HepG2 (cell line): Measurements from ENCODE around the gene RGS14. TPM values are rescaled to one million over a fixed set of nuclear protein-coding genes. Genes with fewer than 3 reads are reported as not detected.

Experiments used
- CEBPZ ChIP-seq: IDR thresholded peaks from 2 replicates; pipeline ENCODE4 v1.6.1; 2012; ENCODE audit warnings: low read length, improper control_type of control experiment
- E2F2 ChIP-seq: sonication (generic); formaldehyde crosslinking; IDR thresholded peaks from 2 replicates; pipeline ENCODE4 v1.4.0; 2020; ENCODE audit warnings: missing genetic modification reagents, borderline replicate concordance
- GATA4 ChIP-seq: sonication (generic); IDR thresholded peaks from 2 replicates; pipeline ENCODE4 v1.6.1; 2016; ENCODE audit warnings: antibody characterized with exemption, low read depth, borderline replicate concordance
- KLF12 ChIP-seq: sonication (generic); formaldehyde crosslinking; IDR thresholded peaks from 2 replicates; pipeline ENCODE4 v1.4.0; 2020; ENCODE audit warnings: missing genetic modification reagents, borderline replicate concordance
- KMT2A ChIP-seq: sonication (generic); formaldehyde crosslinking; IDR thresholded peaks from 2 replicates; pipeline ENCODE4 v1.4.0; 2020; ENCODE audit warnings: missing genetic modification reagents
- LBX2 ChIP-seq: sonication (generic); formaldehyde crosslinking; IDR thresholded peaks from 2 replicates; pipeline ENCODE4 v1.5.0; 2020; ENCODE audit warnings: missing genetic modification reagents, mild to moderate bottlenecking, borderline replicate concordance
- MAF1 ChIP-seq: sonication (generic); formaldehyde crosslinking; IDR thresholded peaks from 2 replicates; pipeline ENCODE4 v1.5.0; 2020; ENCODE audit warnings: missing genetic modification reagents, borderline replicate concordance
- NBN ChIP-seq: fragments of 450-650 bp; conservative IDR thresholded peaks from 2 replicates; pipeline ENCODE4 v1.6.1; 2017
- NFYB ChIP-seq: sonication (generic); formaldehyde crosslinking; IDR thresholded peaks from 2 replicates; pipeline ENCODE4 v1.4.0; 2020; ENCODE audit warnings: missing genetic modification reagents
- NR2F2 ChIP-seq: IDR thresholded peaks from 2 replicates; pipeline ENCODE4 v1.6.1; 2012; ENCODE audit warnings: low read depth, inconsistent platforms, borderline replicate concordance
- ONECUT2 ChIP-seq: sonication (generic); formaldehyde crosslinking; IDR thresholded peaks from 2 replicates; pipeline ENCODE4 v1.4.0; 2020; ENCODE audit warnings: missing genetic modification reagents
- PAWR ChIP-seq: sonication (generic); formaldehyde crosslinking; IDR thresholded peaks from 2 replicates; pipeline ENCODE4 v1.4.0; 2020; ENCODE audit warnings: missing genetic modification reagents, mild to moderate bottlenecking, borderline replicate concordance
- RBM22 ChIP-seq: fragments of 200-400 bp; formaldehyde crosslinking; optimal IDR thresholded peaks from 2 replicates; pipeline ENCODE3; 2017; ENCODE audit warnings: mild to moderate bottlenecking, low read length, moderate library complexity
- RNF2 ChIP-seq: fragments of 450-650 bp; conservative IDR thresholded peaks from 2 replicates; pipeline ENCODE4 v1.6.1; 2016; ENCODE audit warnings: low read depth
- SAP130 ChIP-seq: IDR thresholded peaks from 2 replicates; pipeline ENCODE4 v1.6.1; 2016; ENCODE audit warnings: low read depth
- SETDB1 ChIP-seq: sonication (generic); formaldehyde crosslinking; IDR thresholded peaks from 2 replicates; pipeline ENCODE4 v1.5.1; 2020; ENCODE audit warnings: missing genetic modification reagents, mild to moderate bottlenecking, borderline replicate concordance
- SRSF4 ChIP-seq: fragments of 200-400 bp; formaldehyde crosslinking; IDR thresholded peaks from one replicate; pipeline ENCODE4 v1.6.1; 2018; ENCODE audit warnings: mild to moderate bottlenecking, low read depth, low read length, moderate library complexity; ENCODE audit not compliant: poor library complexity, severe bottlenecking
- TFAP4 ChIP-seq: sonication (generic); IDR thresholded peaks from 2 replicates; pipeline ENCODE4 v1.6.1; 2016; ENCODE audit warnings: low read depth, borderline replicate concordance
- ZBTB1 ChIP-seq: sonication (generic); formaldehyde crosslinking; IDR thresholded peaks from 2 replicates; pipeline ENCODE4 v1.4.0; 2020; ENCODE audit warnings: missing genetic modification reagents, borderline replicate concordance
- ZBTB34 ChIP-seq: sonication (generic); formaldehyde crosslinking; IDR thresholded peaks from 2 replicates; pipeline ENCODE4 v1.8.0; 2022; ENCODE audit warnings: mild to moderate bottlenecking, missing genetic modification reagents
- ZKSCAN8 ChIP-seq: IDR thresholded peaks from 2 replicates; pipeline ENCODE4 v1.6.1; 2016; ENCODE audit warnings: borderline replicate concordance, missing genetic modification reagents, missing compliant biosample characterization
- ZNF207 ChIP-seq: fragments of 450-650 bp; IDR thresholded peaks from 2 replicates; pipeline ENCODE4 v1.6.1; 2016; ENCODE audit warnings: antibody characterized with exemption, borderline replicate concordance
- ZNF224 ChIP-seq: sonication (generic); formaldehyde crosslinking; IDR thresholded peaks from 2 replicates; pipeline ENCODE4 v1.5.0; 2020; ENCODE audit warnings: mild to moderate bottlenecking, missing genetic modification reagents
- ZNF557 ChIP-seq: sonication (generic); formaldehyde crosslinking; IDR thresholded peaks from 2 replicates; pipeline ENCODE4 v1.4.0; 2020; ENCODE audit warnings: missing genetic modification reagents
- polyA plus RNA-seq, 8 experiments: library from polyadenylated mRNA; depleted of rRNA in 3 of 8; stranded (reverse) in 7 of 8; unstranded in 1 of 8; fragments of >200 nt; fragmentation: Illumina TruSeq in 4 of 8; extraction: Trizol in 4 of 8; gene quantifications; 2 replicates each; pipeline versions ENCODE4 v1.2.1 to v1.2.3, GENCODE V29; 2011 to 2016; ENCODE audit warnings: low read depth in 4 of 8, missing spikeins in 1 of 8, mixed read lengths in 1 of 8; ENCODE audit not compliant: insufficient read depth in 1 of 8
- total RNA-seq, 5 experiments: library from RNA; depleted of rRNA; stranded (reverse); fragments of >200 nt; fragmentation: Illumina TruSeq; extraction: Trizol; gene quantifications; 2 replicates each; pipeline ENCODE4 v1.2.3, GENCODE V29; 2016; ENCODE audit warnings: low read depth in 1 of 5

RGS14 gene
- total and polyA plus RNA-seq, 2 of the 13 experiments (the other 11 are each of a cell fraction or from before 2014, with no cell fraction given) = 11.1 to 17.2 TPM

- TF ChIP-seq ZKSCAN8 (no peak), KLF12 (no peak), ZNF207 (no peak), NBN (no peak), RNF2 (no peak), KMT2A (0 out of 2 replicates have a peak, but pooled peaks have one; percentile 23), GATA4 (no peak), ONECUT2 (CRISPR knock-in tag) (no peak), PAWR (CRISPR knock-in tag) (no peak), NR2F2 (no peak), ZBTB1 (CRISPR knock-in tag) (no peak), NFYB (CRISPR knock-in tag) (no peak), MAF1 (CRISPR knock-in tag) (no peak), ZNF557 (CRISPR knock-in tag) (no peak), LBX2 (CRISPR knock-in tag) (no peak), CEBPZ (no peak), RBM22 (no peak), ZNF224 (CRISPR knock-in tag) (no peak), SETDB1 (CRISPR knock-in tag) (no peak), ZBTB34 (CRISPR knock-in tag) (no peak), SRSF4 (no peak), SAP130 (peak; percentile 55), E2F2 (no peak), TFAP4 (no peak)
Observed at GRCh38 chr5:177403792-177404640, 46.3 kb downstream of the RGS14 start (continued).
